PC-3 (cell line): ENCODE results near the gene RNF2. TPM values are rescaled to one million over a fixed set of nuclear protein-coding genes. Genes with fewer than 3 reads are reported as not detected.

Source experiments
- ATAC-seq: fragments of 200-7000 bp; cut with Tn5 transposase; 2 replicates; pipeline ENCODE4 v1.9.1; 2020; ENCODE audit warnings: mild to moderate bottlenecking, moderate library complexity
- BruUV-seq: library from RNA; stranded (reverse); fragments of 400-500 nt; replicated peaks from 2 replicates; lab custom pipeline; 2021; lab: Mats Ljungman, UMichigan
- CTCF ChIA-PET: fragments of 300-600 bp; sonication (Branson Sonifier 250); formaldehyde crosslinking; loops from one replicate; lab custom pipeline; 2022; ENCODE audit warnings: antibody characterized with exemption; lab: Charles Lee
- POLR2A ChIA-PET: fragments of 300-600 bp; sonication (Branson Sonifier 250); formaldehyde crosslinking; loops from one replicate; lab custom pipeline; 2022; ENCODE audit warnings: antibody characterized with exemption; ENCODE audit not compliant: unreplicated experiment; lab: Charles Lee
- DNase-seq: peaks from one replicate; pipeline ENCODE4 v3.0.0-alpha.2; 2015
- H2AFZ ChIP-seq: fragments of 300-600 bp; sonication (generic); 2 replicates; pipeline ENCODE4 v1.6.0; 2016; ENCODE audit warnings: antibody characterized with exemption, low read length
- H3F3A ChIP-seq: fragments of 300-600 bp; sonication (generic); one replicate; pipeline ENCODE4 v1.6.0; 2017; ENCODE audit warnings: antibody characterized with exemption, low read length, control low read depth, mild to moderate bottlenecking; ENCODE audit not compliant: unreplicated experiment
- H3K27ac ChIP-seq: fragments of 300-600 bp; sonication (generic); 2 replicates; pipeline ENCODE4 v1.5.1; 2016; ENCODE audit warnings: mild to moderate bottlenecking, low read length
- H3K27me3 ChIP-seq: fragments of 300-600 bp; sonication (generic); 2 replicates; pipeline ENCODE4 v1.6.1; 2016; ENCODE audit warnings: low read length, mixed read lengths
- H3K36me3 ChIP-seq: fragments of 300-600 bp; sonication (generic); 2 replicates; pipeline ENCODE4 v1.6.1; 2016; ENCODE audit warnings: low read depth, mixed run types, low read length, mixed read lengths
- H3K4me1 ChIP-seq: fragments of 300-600 bp; sonication (generic); 2 replicates; pipeline ENCODE4 v1.5.1; 2016; ENCODE audit warnings: low read length; ENCODE audit not compliant: insufficient read depth
- H3K4me2 ChIP-seq: fragments of 300-600 bp; sonication (generic); 2 replicates; pipeline ENCODE4 v1.6.0; 2016; ENCODE audit warnings: low read length
- H3K4me3 ChIP-seq: fragments of 300-600 bp; sonication (generic); 2 replicates; pipeline ENCODE4 v1.5.1; 2016; ENCODE audit warnings: mild to moderate bottlenecking, low read length, mixed read lengths
- H3K79me2 ChIP-seq: fragments of 300-600 bp; sonication (generic); 2 replicates; pipeline ENCODE4 v1.6.1; 2017; ENCODE audit warnings: low read length, mixed read lengths
- H3K9ac ChIP-seq: fragments of 300-600 bp; sonication (generic); 2 replicates; pipeline ENCODE4 v1.6.0; 2016; ENCODE audit warnings: mild to moderate bottlenecking, low read length
- H3K9me2 ChIP-seq: fragments of 300-600 bp; sonication (generic); replicated peaks from 2 replicates; pipeline ENCODE4 v1.6.1; 2016; ENCODE audit warnings: mixed run types, low read length, mixed read lengths
- H3K9me3 ChIP-seq: fragments of 300-600 bp; sonication (generic); 2 replicates; pipeline ENCODE4 v1.6.1; 2016; ENCODE audit warnings: low read length, mixed read lengths
- H4K20me1 ChIP-seq: fragments of 300-600 bp; sonication (generic); 2 replicates; pipeline ENCODE4 v1.6.1; 2016; ENCODE audit warnings: low read length, mixed read lengths
- EZH2 ChIP-seq: fragments of 300-600 bp; sonication (generic); IDR thresholded peaks from one replicate; pipeline ENCODE4 v1.6.1; 2017; ENCODE audit warnings: antibody characterized with exemption, mild to moderate bottlenecking, low read length; ENCODE audit not compliant: unreplicated experiment
- EZH2phosphoT487 ChIP-seq: fragments of 300-600 bp; sonication (generic); IDR thresholded peaks from 2 replicates; pipeline ENCODE4 v1.6.1; 2018; ENCODE audit warnings: mild to moderate bottlenecking, antibody characterized with exemption, low read length, borderline replicate concordance
- intact Hi-C: fragments of 100-400 bp; cut with micrococcal nuclease; formaldehyde crosslinking; loops from 2 replicates; pipeline ENCODE4 v1.9.0; 2023
- total RNA-seq: library from RNA; depleted of rRNA; stranded (reverse); fragments of >200 nt; gene quantifications from 2 replicates; pipeline ENCODE4 v1.2.3, GENCODE V29; 2014
- TF ChIP-seq, protein P1 (sequence below): fragments of 300-600 bp; sonication (generic); conservative IDR thresholded peaks from 2 replicates; pipeline ENCODE4 v1.5.1; 2017; ENCODE audit warnings: antibody characterized with exemption, low read depth, mild to moderate bottlenecking, low read length

RNF2 gene
- total RNA-seq, 1 experiment from 2014 or later = 13.6 TPM

DNA sequence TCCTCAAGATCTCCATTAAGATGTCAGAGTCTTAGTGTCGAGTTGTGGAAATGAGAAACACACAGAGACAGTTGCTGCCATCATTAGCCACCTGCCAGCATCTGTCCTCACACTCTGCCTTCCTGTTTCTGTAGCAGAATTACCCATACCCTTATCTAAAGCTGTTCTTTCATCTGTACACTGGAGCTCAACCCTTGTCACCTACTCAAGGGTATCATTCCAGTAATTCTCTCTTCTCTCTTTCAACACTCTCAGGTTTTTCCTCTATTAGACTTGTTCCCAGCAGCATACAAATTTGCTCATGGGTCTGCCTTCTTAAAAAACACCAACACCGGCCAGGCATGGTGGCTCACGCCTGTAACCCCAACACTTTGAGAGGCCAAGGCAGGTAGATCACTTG lies 27.4 kb upstream of the RNF2 start:
- DNase-seq = no peak
- Histone ChIP-seq H3K36me3 (no peaks in the 10 kb centered on the region), H3K4me1 (peaks cover 16% of the 10 kb centered on the region), H3K27me3 (no peaks in the 10 kb centered on the region), H3K27ac (0 out of 2 replicates have a peak overlapping the region, but pooled peaks have one; percentile 21), H3K4me3 (no peak overlapping the region), H4K20me1 (no peaks in the 10 kb centered on the region), H3K9me2 (no peaks in the 10 kb centered on the region), H3K79me2 (no peaks in the 10 kb centered on the region), H2AFZ (no peak overlapping the region), H3F3A (no peaks in the 10 kb centered on the region), H3K4me2 (no peak overlapping the region), H3K9ac (no peak overlapping the region), H3K9me3 (no peaks in the 10 kb centered on the region)
- TF ChIP-seq EZH2 = no peak
- TF ChIP-seq, protein P1, sequence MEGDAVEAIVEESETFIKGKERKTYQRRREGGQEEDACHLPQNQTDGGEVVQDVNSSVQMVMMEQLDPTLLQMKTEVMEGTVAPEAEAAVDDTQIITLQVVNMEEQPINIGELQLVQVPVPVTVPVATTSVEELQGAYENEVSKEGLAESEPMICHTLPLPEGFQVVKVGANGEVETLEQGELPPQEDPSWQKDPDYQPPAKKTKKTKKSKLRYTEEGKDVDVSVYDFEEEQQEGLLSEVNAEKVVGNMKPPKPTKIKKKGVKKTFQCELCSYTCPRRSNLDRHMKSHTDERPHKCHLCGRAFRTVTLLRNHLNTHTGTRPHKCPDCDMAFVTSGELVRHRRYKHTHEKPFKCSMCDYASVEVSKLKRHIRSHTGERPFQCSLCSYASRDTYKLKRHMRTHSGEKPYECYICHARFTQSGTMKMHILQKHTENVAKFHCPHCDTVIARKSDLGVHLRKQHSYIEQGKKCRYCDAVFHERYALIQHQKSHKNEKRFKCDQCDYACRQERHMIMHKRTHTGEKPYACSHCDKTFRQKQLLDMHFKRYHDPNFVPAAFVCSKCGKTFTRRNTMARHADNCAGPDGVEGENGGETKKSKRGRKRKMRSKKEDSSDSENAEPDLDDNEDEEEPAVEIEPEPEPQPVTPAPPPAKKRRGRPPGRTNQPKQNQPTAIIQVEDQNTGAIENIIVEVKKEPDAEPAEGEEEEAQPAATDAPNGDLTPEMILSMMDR = no peak
- TF ChIP-seq EZH2phosphoT487 = no peak
- no peak for ATAC-seq
- POLR2A ChIA-PET = no interaction called here
- intact Hi-C loops = no loop called here
- no TSS peak for BruUV-seq
- CTCF ChIA-PET = no interaction called here

DNA sequence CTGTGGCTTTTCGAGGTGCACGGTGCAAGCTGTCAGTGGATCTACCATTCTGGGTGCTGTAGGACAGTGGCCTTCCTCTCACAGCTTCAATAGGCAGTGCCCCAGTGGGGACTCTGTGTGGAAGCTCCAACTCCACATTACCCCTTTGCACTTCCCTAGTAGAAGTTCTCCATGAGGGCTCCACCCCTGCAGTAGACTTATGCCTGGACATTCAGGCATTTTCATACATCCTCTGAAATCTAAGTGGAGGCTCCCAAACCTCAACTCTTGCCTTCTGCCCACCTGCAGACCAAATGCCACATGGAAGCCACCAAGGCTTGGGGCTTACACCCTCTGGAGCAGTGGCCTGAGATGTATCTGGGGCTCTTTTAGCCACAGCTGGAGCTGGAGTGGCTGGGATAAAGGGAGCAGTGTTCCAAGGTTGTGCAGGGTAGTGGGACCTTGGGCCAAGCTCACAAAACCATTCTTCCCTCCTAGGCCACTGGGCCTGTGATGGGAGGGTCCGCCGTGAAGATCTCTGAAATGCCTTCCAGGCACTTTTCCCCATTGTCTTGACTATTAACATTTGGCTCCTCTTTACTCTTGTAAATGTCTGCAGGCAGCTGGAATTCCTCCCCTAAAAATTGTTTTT lies 18.0 kb upstream of the RNF2 start:
- Histone ChIP-seq H4K20me1 (no peaks in the 10 kb centered on the region), H3F3A (no peaks in the 10 kb centered on the region), H3K36me3 (no peaks in the 10 kb centered on the region), H3K9me3 (no peaks in the 10 kb centered on the region), H3K4me1 (no peaks in the 10 kb centered on the region), H3K27ac (no peak overlapping the region), H3K27me3 (no peaks in the 10 kb centered on the region), H3K4me3 (no peak overlapping the region), H3K79me2 (no peaks in the 10 kb centered on the region), H3K4me2 (no peak overlapping the region), H3K9ac (no peak overlapping the region), H3K9me2 (no peaks in the 10 kb centered on the region), H2AFZ (no peak overlapping the region)
- TF ChIP-seq EZH2phosphoT487 (no peak), EZH2 (no peak)
- TF ChIP-seq, protein P1 = no peak
- POLR2A ChIA-PET = no interaction called here
- CTCF ChIA-PET = no interaction called here
- no peak for DNase-seq
- intact Hi-C loops = no loop called here
- BruUV-seq = no TSS peak
- no peak for ATAC-seq

GRCh38 chr1:185033686-185034085 lies 11.7 kb upstream of the RNF2 start:
- no TSS peak for BruUV-seq
- Histone ChIP-seq H4K20me1 (no peaks in the 10 kb centered on the region), H3K27ac (no peak overlapping the region), H3F3A (no peaks in the 10 kb centered on the region), H3K4me3 (no peak overlapping the region), H2AFZ (no peak overlapping the region), H3K4me2 (no peak overlapping the region), H3K36me3 (no peaks in the 10 kb centered on the region), H3K9me2 (no peaks in the 10 kb centered on the region), H3K4me1 (no peaks in the 10 kb centered on the region), H3K79me2 (no peaks in the 10 kb centered on the region), H3K9ac (no peak overlapping the region), H3K9me3 (no peaks in the 10 kb centered on the region), H3K27me3 (no peaks in the 10 kb centered on the region)
- TF ChIP-seq, protein P1 = no peak
- no peak for TF ChIP-seq EZH2phosphoT487
- no peak for TF ChIP-seq EZH2
- ATAC-seq (no peak), DNase-seq (no peak)
- CTCF ChIA-PET = no interaction called here
- intact Hi-C loops = no loop called here
- POLR2A ChIA-PET = interaction anchor here (0.6 to 0.7 kb wide), 2 partner anchors 18 to 340 kb away, joined by 3 read pairs; no protein-coding TSS in a partner anchor
